ENCODE results near the gene GJB5.

GRCh38 chr1:34715139-34715538 is 39.7 kb upstream of the GJB5 start:
- TF ChIP-seq CTCF (IDR thresholded peaks at IDR 0.05): no peak
- no peak for TF ChIP-seq POLR2A (IDR thresholded peaks at IDR 0.05; ENCODE audit: low read depth)
- no peak for TF ChIP-seq EP300 (IDR thresholded peaks at IDR 0.05)

Measured in esophagus muscularis mucosa (tissue), 4 donors.